Activated T-helper 9 cell treated with anti-CD3 and anti-CD28 coated beads, Interleukin-2, amount 50 U/mL, for 16 hours (primary cell): ENCODE results near the gene MYO3B.
"Not testable (repeated sequence)": the region's sequence is repeated elsewhere in the genome, so short reads cannot be mapped to it uniquely, and the experiment has no call there.

Experiments
- DNase-seq: peaks from one replicate; pipeline ENCODE4 v3.0.0-alpha.2; 2020; ENCODE audit warnings: low read depth

The MYO3B gene

DNA sequence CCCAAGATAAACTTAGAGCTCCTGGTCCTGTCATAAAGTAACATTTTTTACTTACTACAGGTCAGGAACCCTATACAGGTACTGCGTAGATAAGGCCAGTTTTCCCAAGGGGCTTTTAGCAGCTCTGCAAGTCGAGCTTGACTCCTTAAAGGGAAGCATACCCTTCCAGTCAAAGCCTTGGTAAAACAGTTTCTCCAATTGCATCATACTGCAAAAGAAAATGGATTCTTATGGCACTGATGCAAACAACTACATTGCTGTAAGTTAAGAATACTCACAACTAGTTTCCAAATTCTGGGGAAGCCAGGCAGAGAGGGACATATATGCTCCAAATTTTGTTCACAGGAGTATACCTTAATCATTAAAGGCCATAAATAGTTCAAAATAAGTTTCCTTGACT is 31.0 kb downstream of the MYO3B start:
- no peak for DNase-seq

DNA sequence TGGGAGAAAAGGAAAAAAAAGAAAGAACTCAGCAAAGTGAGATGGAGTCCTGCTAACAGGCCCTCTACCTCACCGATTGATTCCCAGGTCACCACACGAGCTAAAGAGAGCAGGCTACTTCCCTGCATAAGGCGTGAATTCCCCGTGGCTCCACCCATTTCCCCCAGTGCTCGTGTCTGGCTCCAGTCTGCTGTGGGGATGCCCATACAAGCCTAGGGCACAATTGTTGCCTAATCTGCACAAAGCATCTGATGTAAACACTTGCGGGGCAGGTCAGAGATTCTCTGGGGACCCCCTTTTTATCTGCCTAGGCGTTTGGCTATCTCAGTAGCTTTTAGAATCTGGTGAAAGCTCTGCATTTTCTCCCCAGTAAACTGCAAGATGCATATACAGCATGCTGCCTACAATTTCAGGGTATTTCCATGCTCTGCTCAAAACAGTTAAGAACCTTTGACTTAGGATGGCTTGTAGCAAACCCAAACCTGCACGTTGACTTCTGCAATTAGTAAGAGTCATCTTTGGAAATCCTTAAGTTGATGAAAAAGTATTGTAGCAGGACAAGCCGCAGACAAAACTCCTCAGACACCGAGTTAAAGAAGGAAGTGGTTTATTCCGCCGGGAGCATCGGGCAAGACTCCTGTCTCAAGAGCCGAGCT is 34.8 kb downstream of the MYO3B start:
- DNase-seq, result no peak

DNA sequence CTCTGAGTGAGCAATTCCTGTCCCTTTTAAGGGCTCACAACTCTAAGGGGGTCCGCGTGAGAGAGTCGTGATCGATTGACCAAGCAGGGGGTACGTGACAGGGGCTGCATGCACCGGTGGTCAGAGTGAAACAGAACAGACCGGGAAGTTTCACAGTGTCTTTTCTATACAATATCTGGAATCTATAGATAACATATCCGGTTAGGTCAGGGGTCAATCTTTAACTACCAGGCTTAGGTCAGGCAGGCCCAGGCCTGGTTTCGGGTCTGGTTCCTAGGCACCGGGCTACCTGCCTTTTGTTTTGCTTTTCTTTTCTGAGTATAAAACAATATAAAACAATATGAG is 35.3 kb downstream of the MYO3B start:
- DNase-seq, result not testable (repeated sequence)

DNA sequence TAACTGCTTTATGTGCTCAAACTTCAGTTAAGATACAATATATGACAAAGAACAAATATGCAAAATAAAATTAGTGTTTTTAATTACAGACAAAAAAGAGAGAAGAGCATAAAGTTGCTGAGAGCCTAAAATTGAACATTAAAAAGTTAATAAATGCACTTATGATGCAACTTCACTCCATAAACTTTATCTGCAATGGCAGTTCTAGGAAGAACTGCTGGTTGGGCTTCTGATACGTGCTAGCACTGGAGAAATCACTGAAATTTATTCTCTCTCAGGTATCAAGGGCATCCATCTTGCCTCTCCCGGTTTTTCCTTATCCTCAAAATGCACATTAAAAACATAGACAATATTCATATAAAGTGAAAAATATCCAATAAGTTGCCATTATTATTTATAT is 35.7 kb downstream of the MYO3B start:
- no peak for DNase-seq

DNA sequence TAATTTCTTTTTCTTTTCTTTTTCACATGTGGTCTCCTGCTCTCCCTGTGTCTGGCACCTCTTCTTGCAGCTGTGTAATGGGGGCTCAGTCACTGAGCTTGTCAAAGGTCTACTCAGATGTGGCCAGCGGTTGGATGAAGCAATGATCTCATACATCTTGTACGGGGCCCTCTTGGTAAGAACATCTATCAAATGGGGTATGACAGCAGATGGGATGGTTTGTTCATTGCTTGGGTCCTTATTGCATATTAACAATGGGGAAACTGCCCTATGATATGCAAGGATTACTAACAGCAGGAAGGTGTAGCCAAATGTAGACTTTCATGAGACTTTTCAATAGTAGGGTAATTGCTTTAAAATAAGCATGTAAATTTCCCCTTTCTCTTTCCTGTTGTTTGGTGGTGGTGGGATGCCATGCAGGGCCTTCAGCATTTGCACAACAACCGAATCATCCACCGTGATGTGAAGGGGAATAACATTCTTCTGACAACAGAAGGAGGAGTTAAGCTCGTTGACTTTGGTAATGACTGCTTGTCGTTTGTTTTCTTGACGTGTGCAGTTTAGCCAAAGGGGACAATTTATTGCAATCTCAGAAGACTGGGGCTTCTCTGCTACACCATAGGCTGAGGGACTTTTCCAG is 36.5 kb downstream of the MYO3B start:
- DNase-seq, result no peak

DNA sequence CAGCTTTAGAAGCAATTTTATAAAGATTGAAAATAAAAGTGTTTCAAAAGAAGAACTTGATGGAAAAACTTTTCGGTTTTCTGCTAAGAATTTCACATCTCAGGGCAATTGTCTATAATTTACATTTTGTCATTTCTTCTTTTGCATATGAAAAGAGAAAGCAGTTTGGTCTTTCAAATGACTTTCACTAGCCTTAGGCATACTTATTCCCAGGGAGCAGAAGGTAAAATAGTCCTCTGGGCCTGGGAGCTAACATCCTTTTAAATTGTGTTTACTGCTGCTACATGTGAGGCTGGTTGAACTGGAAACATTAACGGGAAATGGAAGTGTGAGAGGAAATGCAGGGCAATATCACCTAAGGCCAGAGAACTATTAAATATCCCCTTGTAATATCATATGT is 37.1 kb downstream of the MYO3B start:
- DNase-seq, result no peak

DNA sequence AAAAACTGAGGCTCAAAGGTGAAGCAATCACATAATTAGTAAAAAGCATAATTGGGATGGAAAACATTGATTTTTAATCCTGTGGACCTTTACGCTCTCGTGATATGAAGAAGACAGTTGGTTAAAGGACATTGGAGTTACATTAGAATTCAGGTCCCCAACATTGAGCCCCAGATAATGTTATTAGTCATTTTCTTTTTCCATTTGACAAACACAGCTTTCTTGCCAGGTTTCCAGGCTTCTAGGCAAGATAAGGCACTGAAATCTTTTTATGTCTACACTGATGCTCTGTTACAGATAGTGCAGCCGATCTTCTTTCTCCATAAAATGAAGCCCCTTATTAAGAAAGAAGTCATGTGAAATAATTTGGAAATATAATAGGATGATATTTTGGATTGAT is 38.5 kb downstream of the MYO3B start:
- DNase-seq, result no peak

DNA sequence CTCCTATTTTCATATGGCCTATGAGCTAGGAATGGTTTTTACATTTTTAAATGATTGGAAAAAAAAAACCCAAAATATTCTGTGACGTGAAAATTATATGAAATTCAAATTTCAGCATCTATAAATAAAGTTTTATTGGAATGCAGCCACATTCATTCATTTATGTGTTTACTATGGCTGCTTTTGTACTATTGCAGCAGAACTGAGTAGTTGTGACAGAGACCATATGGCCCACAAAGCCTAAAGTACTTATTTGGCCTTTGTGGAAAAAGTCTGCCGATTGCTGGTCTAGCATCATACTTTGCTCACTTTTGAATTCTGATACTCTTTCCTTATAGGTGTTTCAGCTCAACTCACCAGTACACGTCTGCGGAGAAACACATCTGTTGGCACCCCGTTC is 39.0 kb downstream of the MYO3B start:
- DNase-seq, result no peak

DNA sequence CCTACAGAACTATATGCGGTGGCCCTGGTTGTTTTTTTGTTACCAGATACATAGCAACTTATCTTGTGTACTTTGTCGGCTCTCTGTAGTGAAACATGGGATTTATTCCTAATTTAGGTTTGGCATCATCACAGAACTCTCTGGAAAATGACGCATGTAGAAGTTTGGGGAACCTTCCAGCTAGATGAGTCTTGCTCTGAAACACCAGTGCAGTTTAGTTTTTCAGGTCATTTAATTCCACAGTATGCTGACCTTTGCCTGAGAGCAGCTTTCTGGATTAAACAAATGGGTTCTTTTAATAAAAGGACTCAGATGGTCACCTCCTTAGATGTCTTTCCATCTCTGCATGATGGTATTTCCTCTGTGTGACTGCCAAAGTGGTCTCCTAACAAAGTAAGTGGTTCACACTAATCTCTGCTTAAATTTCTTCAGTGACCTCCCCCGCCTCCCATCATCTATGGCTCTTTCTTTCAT is 39.9 kb downstream of the MYO3B start:
- DNase-seq, result no peak

DNA sequence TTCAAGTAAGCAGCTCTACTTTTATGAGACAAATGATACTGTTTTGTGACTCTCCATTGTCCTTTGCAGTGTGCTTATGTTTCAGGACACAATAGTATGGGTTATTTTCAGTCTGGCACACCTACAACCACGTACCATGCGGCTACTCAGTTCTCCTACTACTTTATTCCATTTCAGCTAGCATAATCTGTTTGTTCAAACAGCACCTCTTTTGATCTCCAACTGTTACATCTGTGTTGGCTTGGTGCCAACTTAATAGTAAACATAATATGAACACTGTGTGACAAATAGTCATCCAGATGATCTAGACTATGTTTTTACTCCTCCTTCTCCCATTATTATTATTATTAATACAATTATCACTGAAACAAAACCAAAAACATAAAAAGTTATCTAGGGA is 40.5 kb downstream of the MYO3B start:
- DNase-seq, result no peak

DNA sequence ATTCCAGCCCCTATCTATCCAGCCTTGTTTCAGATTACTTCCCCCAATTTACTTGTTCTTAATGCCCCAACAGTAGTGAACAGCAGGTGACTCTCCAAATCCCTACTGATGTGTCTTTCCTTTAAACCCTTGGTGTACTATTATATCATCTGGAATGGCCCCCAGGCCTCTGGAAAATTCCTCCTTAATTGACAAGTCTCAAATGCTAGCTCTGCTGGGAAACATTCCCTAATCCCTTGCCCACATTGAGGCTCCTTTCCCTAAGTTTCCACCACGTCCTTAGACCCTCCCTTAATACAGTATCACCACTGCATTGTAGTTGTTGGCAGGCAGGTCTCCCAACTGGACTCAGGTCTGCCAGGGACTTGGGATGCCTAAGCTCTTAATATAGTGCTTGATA is 41.0 kb downstream of the MYO3B start:
- DNase-seq, result no peak

DNA sequence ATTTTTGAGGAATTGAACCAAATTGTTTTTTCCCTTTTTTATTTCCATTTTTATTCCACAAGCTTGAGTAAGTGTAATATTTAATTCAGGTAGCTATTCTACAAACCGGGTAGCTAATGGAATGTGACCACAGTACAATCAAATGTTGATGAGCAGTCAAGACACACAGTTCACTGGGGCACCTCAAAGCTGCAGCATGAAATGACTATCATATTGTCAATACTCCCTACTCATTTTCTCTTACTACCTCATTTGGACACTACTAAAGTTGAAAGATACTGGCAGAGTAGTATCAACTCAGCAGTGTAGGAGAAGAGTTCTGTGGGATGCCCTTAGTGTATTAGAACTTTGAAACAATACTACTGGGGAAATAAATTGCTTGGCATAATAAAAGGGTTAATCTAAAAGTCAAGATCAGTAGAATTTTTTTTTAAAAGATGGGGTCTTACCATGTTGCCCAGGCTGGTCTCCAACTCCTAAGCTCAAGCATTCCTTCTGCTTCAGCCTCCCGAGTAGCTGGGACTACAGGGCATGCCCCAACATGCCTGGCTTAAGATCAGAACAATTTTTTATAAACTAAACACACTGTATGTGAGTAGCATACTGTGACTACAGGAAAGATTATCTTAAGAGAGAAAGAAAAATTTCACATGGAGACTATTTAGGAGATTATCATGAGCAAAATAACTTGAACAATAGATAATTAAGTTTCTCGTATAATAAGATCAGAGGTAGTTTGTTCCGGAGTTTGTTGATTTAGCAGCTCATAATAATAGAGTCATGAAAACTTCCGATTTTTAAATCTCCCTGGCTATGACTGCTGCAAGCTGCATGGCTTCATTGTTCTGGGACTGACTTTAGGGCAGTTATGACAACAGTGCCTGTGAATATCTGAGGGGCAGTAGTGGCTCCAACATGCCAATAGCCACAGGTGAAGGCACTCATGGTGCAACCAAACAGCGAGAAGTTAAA is 43.7 kb downstream of the MYO3B start:
- no peak for DNase-seq

DNA sequence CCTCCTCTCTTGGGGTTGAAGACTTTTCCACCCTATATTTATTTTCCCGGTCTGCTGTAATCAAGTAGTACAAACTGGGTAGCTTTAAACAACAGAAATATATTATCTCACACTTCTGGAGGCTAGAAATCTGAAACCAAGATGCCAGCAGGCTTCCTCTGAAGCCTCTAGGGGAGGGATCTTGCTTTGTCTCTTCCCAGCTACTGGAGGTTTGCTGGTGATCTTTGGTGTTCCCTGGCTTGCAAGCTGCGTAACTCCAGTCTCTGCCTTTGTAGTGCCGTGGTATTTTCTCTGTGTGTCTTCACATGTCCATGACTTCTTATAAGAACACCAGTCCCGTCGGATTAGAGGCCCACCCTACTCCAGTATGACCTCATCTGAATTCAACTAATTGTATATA is 44.4 kb downstream of the MYO3B start:
- no peak for DNase-seq

DNA sequence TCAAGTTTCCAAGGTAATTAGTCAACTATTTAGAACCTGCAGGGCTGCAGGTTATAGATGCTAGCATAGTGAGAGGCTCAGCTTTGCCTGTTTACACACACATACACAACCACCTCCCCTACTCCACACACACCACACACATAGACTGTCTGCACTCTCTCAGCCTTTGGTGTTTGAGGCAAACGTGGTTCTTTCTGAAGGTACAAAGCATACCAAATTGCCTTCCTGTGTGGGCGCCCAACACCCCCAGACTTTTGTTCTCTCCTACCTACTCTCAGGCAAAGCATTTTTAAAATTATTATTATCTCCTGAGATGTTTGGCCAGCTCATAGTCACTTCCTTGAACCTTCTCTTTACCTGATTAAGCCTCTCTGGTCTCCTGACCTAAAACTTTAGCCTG is 44.9 kb downstream of the MYO3B start:
- no peak for DNase-seq

DNA sequence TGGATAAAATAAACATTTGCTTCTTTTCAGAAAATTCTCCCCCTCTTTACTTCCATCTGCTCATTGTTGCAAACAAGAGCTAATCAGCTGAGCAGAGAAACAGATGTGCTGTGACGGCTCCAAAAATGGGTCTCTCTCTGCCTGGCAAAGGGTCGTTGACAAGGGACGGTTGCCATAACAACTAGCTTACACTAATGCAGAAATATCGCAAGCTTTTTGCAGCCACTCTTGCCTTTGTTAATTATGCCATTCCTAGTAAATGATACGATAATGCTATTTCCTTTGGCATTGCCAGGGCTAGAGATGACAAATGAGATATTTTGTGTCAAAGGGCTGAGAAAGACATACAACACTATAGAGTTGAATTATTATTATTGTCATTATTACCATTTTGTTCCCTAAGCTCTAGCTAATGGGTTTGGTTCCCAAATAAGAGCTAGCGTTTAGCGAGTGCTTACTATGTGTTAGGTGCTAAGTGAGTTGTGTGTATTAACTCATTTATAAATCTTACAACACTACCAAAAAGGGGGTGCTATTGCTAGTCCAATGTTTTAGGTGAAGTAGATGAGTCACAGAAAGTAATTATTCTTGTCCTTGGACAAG is 46.8 kb downstream of the MYO3B start:
- no peak for DNase-seq

DNA sequence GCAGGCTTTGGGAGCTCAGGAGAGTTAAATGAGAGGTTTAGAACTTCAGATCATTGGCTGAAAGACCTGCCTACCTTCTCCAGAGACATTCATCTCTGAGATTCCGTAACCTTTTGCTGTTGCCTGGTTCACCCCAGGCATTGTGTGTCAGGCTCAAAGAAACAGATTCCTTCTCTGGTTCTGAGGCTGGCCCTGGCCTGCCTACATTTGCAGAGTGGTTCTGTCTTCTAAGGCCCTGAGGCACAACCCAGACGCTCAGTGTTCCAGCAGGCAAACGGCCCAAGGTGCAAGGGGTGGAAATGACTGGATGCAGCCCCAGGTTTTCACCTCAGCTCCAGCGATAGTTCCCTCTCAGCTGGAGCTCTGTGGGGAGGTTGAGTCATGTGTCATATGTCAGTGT is 48.3 kb downstream of the MYO3B start:
- no peak for DNase-seq

DNA sequence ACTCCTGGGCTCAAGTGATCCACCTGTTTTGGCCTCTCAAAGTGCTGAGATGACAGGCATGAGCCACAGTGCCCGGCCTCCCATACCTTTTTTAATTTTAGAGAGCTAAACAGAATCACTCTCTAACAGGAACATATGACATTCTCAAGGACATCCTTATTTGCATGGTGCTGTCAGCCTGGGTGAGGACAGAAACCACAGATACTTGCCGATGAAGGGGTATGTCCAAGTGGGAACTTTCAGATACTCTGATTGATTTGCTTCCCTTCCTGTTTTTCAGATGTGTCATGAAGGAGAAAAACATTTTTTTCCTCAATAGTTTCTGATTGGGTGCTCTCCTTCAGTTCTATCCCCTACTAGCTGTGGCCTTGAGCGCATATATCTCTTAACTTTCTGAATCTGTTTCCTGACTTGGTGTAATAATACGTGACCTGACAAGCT is 49.6 kb downstream of the MYO3B start:
- no peak for DNase-seq

DNA sequence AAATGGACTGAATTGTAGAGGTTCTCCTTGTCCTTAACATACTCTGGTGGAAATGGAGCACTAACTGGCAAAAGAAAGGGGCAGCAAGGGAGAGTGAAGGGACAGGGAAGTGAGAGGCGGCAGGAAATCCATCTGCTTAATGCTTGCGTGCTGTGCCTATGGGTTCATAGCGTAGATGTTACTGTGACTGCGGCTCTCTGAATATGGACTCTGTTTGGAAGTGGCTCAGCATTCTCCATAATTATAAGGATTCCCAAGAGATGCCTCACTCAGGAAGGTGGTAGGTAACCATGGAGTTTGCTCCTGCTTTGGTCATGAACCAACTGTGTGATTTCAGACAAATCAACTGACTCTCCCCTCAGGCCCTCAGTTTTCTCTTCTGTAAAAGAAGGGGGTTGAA is 50.0 kb downstream of the MYO3B start:
- DNase-seq, result no peak

DNA sequence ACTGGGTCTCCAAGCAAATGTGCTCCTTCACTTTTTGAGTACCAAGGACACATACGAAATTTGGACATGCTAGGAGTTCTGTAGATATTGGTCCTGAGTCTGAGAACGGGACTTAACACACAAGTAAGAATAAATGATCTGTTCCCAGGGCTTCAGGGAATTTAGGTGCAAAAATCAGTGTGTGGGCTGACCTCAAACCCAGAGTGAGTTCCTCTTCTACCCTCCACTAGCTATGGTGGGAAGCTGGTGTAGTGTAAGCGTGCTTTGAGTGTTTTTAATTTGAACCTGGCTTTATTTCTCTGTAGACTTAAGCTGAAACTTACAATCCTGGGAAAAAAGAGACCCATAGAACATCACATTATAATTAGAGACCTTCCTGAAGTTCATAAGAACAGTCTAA is 50.5 kb downstream of the MYO3B start:
- DNase-seq, result no peak

DNA sequence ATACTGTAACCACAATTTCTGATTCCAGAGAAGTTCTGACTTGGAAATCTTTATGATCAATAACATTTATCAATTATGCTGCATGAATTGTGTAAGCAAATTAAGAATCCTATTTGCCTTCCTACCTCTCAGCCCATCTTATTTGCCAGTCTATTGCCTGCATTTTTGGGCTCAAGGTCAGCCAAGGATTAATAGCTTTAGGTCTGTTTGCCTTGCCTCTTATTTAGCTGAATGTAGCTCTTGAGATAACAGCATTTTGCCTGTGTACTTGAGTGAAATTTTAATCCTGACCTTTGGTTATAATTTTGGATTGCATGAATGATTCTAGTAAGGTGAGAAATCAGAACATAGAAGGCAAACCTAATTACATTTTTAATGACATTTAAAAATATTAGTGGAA is 51.2 kb downstream of the MYO3B start:
- no peak for DNase-seq

DNA sequence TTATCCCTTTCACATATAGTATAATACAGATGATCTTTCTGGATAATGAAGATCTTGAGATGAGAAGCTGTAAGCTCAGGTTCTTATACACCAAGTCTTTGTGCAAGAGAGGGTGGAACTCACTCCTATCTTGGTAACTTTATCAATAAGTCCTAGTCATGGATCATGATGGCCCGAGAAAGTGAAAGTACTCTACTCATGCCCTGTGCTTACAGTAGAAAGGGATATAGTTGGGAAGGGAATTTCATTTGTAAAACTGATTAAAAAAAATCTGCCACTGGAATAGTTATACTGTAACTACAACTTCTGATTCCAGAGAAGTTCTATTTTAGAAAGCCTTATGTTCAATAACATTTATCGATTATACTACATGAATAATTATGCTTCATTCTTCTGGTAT is 51.8 kb downstream of the MYO3B start:
- no peak for DNase-seq

DNA sequence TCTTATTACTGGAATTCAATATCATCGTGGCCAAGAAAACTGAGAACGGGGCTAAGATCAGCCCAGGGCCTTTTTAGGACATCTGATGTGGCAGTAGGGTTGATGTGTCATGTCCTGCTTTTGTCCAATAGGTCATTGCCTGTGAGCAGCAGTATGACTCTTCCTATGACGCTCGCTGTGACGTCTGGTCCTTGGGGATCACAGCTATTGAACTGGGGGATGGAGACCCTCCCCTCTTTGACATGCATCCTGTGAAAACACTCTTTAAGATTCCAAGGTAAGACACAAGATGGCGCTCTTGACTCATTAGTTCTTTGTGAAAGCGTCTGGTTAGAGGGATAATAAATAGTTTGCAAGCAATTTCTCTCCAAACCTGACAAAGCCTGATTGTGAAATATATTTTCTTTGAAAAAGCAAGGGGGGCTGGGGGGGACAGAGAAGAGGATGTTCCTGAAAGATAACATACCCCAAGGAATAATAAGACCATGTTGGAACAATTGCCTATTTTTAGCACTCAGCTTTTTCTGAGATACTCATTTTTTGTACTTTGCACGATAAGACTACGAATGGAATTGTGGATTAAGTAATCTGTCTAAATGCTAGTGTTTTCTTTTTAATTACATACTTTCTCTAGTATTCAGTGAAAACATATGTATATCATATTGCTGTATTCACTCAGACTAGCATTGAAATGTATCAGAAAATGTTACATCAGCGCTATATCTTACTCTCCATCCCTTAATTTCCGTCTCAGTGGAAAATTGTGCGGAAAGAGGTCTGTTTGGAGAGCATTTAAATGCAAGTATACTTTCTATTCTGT is 58.1 kb downstream of the MYO3B start:
- no peak for DNase-seq
